GM23338 (cell line): ENCODE results near the gene NKX2-4. TPM values are rescaled to one million over a fixed set of nuclear protein-coding genes. Genes with fewer than 3 reads are reported as not detected.
"Not testable (repeated sequence)": the region's sequence is repeated elsewhere in the genome, so short reads cannot be mapped to it uniquely, and the experiment has no call there.

Experiments used
- ATAC-seq: fragments of 200-7000 bp; cut with Tn5 transposase; 3 replicates; pipeline ENCODE4 v1.9.1; 2020
- DNase-seq: peaks from one replicate; pipeline ENCODE4 v3.0.0-alpha.2; 2015; ENCODE audit warnings: low spot score
- H2AFZ ChIP-seq: fragments of 200-600 bp; sonication (generic); 2 replicates; pipeline ENCODE4 v1.8.0; 2016; ENCODE audit warnings: antibody characterized with exemption, mild to moderate bottlenecking, moderate library complexity
- H3F3A ChIP-seq: fragments of 200-600 bp; sonication (generic); replicated peaks from 2 replicates; pipeline ENCODE4 v1.8.0; 2017; ENCODE audit warnings: antibody characterized with exemption, mixed run types, low read depth
- H3K27ac ChIP-seq: fragments of 200-600 bp; sonication (generic); 2 replicates; pipeline ENCODE4 v1.6.1; 2016; ENCODE audit warnings: low read depth
- H3K27me3 ChIP-seq: fragments of 200-600 bp; sonication (generic); 2 replicates; pipeline ENCODE4 v1.8.0; 2016; ENCODE audit warnings: mild to moderate bottlenecking, mixed run types, moderate library complexity; ENCODE audit not compliant: insufficient read depth
- H3K36me3 ChIP-seq: fragments of 200-600 bp; sonication (generic); 2 replicates; pipeline ENCODE4 v1.8.0; 2016; ENCODE audit warnings: mild to moderate bottlenecking; ENCODE audit not compliant: insufficient read depth
- H3K4me1 ChIP-seq: fragments of 200-600 bp; sonication (generic); 2 replicates; pipeline ENCODE4 v1.8.0; 2016; ENCODE audit warnings: mild to moderate bottlenecking, moderate library complexity; ENCODE audit not compliant: insufficient read depth
- H3K4me2 ChIP-seq: fragments of 200-600 bp; sonication (generic); 2 replicates; pipeline ENCODE4 v1.7.1; 2017; ENCODE audit warnings: mixed run types
- H3K4me3 ChIP-seq: fragments of 200-600 bp; sonication (generic); 2 replicates; pipeline ENCODE4 v1.6.1; 2016; ENCODE audit warnings: mixed run types
- H3K79me2 ChIP-seq: fragments of 200-600 bp; sonication (generic); replicated peaks from 2 replicates; pipeline ENCODE4 v1.8.0; 2017; ENCODE audit warnings: mild to moderate bottlenecking; ENCODE audit not compliant: insufficient read depth
- H3K9me2 ChIP-seq: fragments of 200-600 bp; sonication (generic); 2 replicates; pipeline ENCODE4 v1.8.0; 2017; ENCODE audit not compliant: insufficient read depth
- H4K20me1 ChIP-seq: fragments of 200-600 bp; sonication (generic); replicated peaks from 2 replicates; pipeline ENCODE4 v1.8.0; 2017; ENCODE audit warnings: mild to moderate bottlenecking; ENCODE audit not compliant: insufficient read depth
- H3K27ac Mint-ChIP-seq: 2 replicates; pipeline ENCODE4 v1.8.0; 2020; ENCODE audit warnings: inconsistent platforms, mild to moderate bottlenecking, moderate library complexity, mixed read lengths
- H3K27me3 Mint-ChIP-seq: 3 replicates; pipeline ENCODE4 v1.8.0; 2022; ENCODE audit warnings: low read depth, mild to moderate bottlenecking, moderate library complexity, mixed read lengths, inconsistent platforms; ENCODE audit not compliant: insufficient read depth, poor library complexity
- H3K36me3 Mint-ChIP-seq: 3 replicates; pipeline ENCODE4 v1.8.0; 2021; ENCODE audit warnings: low read depth, mild to moderate bottlenecking, inconsistent platforms, moderate library complexity, mixed read lengths
- H3K4me1 Mint-ChIP-seq: 3 replicates; pipeline ENCODE4 v1.8.0; 2020; ENCODE audit warnings: mild to moderate bottlenecking, inconsistent platforms, mixed read lengths
- H3K4me3 Mint-ChIP-seq: 3 replicates; pipeline ENCODE4 v1.8.0; 2021; ENCODE audit warnings: moderate library complexity, mild to moderate bottlenecking, inconsistent platforms, mixed read lengths
- H3K9me3 Mint-ChIP-seq: 3 replicates; pipeline ENCODE4 v1.8.0; 2020; ENCODE audit warnings: moderate library complexity, mild to moderate bottlenecking, inconsistent platforms, mixed read lengths
- EZH2 ChIP-seq: fragments of 200-600 bp; sonication (generic); IDR thresholded peaks from one replicate; pipeline ENCODE4 v1.8.0; 2017; ENCODE audit warnings: antibody characterized with exemption, mild to moderate bottlenecking, low read depth; ENCODE audit not compliant: unreplicated experiment
- JUNB ChIP-seq: IDR thresholded peaks from one replicate; pipeline ENCODE4 v1.6.1; 2016; ENCODE audit warnings: antibody characterized with exemption; ENCODE audit not compliant: unreplicated experiment
- NANOG ChIP-seq: IDR thresholded peaks from 2 replicates; pipeline ENCODE4 v1.6.1; 2016; ENCODE audit warnings: antibody characterized with exemption, borderline replicate concordance
- STAT1 ChIP-seq: IDR thresholded peaks from one replicate; pipeline ENCODE4 v1.6.1; 2016; ENCODE audit warnings: antibody characterized with exemption; ENCODE audit not compliant: unreplicated experiment
- ZNF114 ChIP-seq: fragments of 250-450 bp; sonication (Bioruptor Pico); IDR thresholded peaks from 2 replicates; pipeline ENCODE4 v1.5.0; 2020; ENCODE audit warnings: mild to moderate bottlenecking, moderate library complexity
- polyA plus RNA-seq: library from polyadenylated mRNA; unstranded; fragments of >200 nt; fragmentation: Nextera tagmentation; extraction: Ambion mirVana; gene quantifications from 2 replicates; pipeline ENCODE4 v1.2.1, GENCODE V29; 2016
- total RNA-seq: library from RNA; depleted of rRNA; stranded (reverse); fragments of >200 nt; shearing (Covaris generic); gene quantifications from 2 replicates; pipeline ENCODE4 v1.2.3, GENCODE V29; 2014
- TF ChIP-seq, protein P1 (sequence below): IDR thresholded peaks from 2 replicates; pipeline ENCODE4 v1.6.1; 2016; ENCODE audit warnings: antibody characterized with exemption
- TF ChIP-seq, protein P2 (sequence below): IDR thresholded peaks from one replicate; pipeline ENCODE4 v1.6.1; 2018; ENCODE audit warnings: antibody characterized with exemption; ENCODE audit not compliant: unreplicated experiment

The NKX2-4 gene
- total and polyA plus RNA-seq, 2 experiments from 2014 or later: 0.61 to 2.1 TPM

DNA sequence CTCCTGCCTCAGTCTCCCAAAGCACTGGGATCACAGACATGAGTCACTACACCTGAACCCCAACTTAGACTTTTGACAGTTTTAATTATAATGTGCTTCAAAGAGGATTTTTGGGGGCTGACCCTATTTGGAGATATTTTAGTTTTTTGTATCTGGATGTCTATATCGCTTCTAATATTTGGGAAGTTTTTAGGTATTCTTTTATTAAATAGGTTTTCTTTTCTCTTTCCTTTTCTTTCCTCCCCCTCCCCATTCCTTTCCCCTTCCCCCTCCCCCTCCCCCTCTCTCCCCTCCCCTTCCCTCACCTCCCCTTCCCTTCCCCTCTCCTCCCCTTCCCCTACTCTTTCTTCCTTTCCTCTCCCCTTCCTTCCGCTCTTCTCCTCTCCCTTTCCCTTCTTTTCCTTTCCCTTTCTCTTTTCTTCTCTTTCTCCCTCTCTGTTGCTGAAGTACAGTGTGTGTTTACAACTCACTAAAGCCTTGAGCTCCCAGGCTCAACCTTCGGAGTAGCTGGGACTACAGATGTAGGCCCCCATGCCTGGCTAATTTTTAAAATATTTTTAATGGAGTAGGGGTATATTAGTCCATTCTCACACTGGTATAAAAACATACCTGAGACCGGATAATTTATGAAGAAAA is 24.4 kb upstream of the NKX2-4 start (continued):
- TF ChIP-seq, protein P1, sequence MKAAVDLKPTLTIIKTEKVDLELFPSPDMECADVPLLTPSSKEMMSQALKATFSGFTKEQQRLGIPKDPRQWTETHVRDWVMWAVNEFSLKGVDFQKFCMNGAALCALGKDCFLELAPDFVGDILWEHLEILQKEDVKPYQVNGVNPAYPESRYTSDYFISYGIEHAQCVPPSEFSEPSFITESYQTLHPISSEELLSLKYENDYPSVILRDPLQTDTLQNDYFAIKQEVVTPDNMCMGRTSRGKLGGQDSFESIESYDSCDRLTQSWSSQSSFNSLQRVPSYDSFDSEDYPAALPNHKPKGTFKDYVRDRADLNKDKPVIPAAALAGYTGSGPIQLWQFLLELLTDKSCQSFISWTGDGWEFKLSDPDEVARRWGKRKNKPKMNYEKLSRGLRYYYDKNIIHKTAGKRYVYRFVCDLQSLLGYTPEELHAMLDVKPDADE: no peak
- TF ChIP-seq JUNB (no peak), ZNF114 (CRISPR knock-in tag) (no peak), NANOG (no peak), STAT1 (no peak)

DNA sequence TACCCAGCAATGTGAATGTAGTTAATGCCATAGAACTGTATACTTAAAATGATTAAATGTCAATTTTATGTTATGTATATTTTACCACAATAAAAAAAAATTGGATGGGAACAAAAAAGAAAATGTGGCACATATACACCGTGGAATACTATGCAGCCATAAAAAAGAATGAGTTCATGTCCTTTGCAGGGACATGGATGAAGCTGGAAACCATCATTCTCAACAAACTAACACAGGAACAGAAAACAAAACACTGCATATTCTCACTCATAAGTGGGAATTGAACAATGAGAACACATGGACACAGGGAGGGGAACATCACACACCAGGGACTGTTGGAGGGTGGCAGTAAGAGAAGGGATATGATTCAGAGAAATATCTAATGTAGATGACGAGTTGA is 21.8 kb upstream of the NKX2-4 start:
- not testable (repeated sequence) for H2AFZ ChIP-seq, H3K9me3 Mint-ChIP-seq, H3K36me3 ChIP-seq, H3K27me3 Mint-ChIP-seq, H3F3A ChIP-seq, H3K27me3 ChIP-seq, ATAC-seq, H3K4me1 ChIP-seq, H3K4me3 Mint-ChIP-seq, DNase-seq, H3K36me3 Mint-ChIP-seq, H3K79me2 ChIP-seq, H3K27ac ChIP-seq, H4K20me1 ChIP-seq, H3K4me2 ChIP-seq, H3K27ac Mint-ChIP-seq, H3K4me3 ChIP-seq, H3K4me1 Mint-ChIP-seq, H3K9me2 ChIP-seq

DNA sequence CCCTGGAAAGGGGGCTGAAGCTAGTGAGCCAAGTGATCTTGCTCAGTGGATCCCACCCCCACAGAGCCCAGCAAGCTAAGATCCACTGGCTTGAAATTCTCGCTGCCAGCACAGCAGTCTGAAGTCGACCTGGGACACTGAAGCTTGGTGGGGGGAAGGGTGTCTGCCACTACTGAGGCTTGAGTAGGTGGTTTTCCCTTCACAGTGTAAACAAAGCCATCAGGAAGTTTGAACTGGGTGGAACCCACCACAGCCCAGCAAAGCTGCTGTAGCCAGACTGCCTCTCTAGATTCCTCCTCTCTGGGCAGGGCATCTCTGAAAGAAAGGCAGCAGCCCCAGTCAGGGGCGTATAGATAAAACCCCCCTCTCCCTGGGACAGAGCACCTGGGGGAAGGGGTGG is 16.7 kb upstream of the NKX2-4 start:
- not testable (repeated sequence) for H3K27ac Mint-ChIP-seq, H3K4me2 ChIP-seq, H3K36me3 Mint-ChIP-seq, DNase-seq, H3K36me3 ChIP-seq, H3K9me2 ChIP-seq, H3K27ac ChIP-seq, H4K20me1 ChIP-seq, H3K27me3 Mint-ChIP-seq, H3K79me2 ChIP-seq, H3K4me3 Mint-ChIP-seq, H3K4me1 ChIP-seq, H3F3A ChIP-seq, H2AFZ ChIP-seq, H3K27me3 ChIP-seq, H3K9me3 Mint-ChIP-seq, ATAC-seq, H3K4me3 ChIP-seq, H3K4me1 Mint-ChIP-seq

DNA sequence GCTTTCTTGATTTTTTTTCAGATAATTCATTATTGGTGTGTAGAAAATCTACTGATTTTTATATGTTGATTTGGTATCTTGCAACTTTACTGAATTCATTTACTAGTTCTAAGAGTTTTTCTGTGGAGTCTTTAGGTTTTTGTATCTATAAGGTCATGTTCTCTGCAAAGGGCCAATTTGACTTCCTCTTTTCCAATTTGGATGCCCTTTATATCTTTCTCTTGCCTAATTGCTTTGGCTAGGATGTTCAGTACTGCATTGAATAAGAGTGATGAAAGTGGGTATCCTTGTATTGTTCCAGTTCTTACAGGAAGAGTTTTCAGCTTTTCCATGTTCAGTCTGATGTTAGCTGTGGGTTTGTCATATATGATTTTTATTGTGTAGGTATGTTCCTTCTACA is 14.4 kb upstream of the NKX2-4 start:
- Histone ChIP-seq H3K27ac (no peak overlapping the region), H3K4me1 (no peaks in the 10 kb centered on the region), H4K20me1 (no peaks in the 10 kb centered on the region), H3K79me2 (no peaks in the 10 kb centered on the region), H3K36me3 (no peaks in the 10 kb centered on the region), H3F3A (no peaks in the 10 kb centered on the region), H3K4me3 (no peak overlapping the region), H3K9me2 (no peaks in the 10 kb centered on the region; the same call in 1 of the 2 replicates), H2AFZ (no peak overlapping the region), H3K4me2 (no peak overlapping the region), H3K27me3 (no peaks in the 10 kb centered on the region)
- no peaks in the 10 kb centered on the region; the same call in 2 of the 3 replicates for H3K36me3 Mint-ChIP-seq
- no peak overlapping the region for H3K27ac Mint-ChIP-seq
- no peaks in the 10 kb centered on the region for H3K4me1 Mint-ChIP-seq
- H3K27me3 Mint-ChIP-seq: peaks cover 2% of the 10 kb centered on the region
- H3K9me3 Mint-ChIP-seq: peaks cover 8% of the 10 kb centered on the region; the same call in 1 of the 3 replicates
- H3K4me3 Mint-ChIP-seq: no peak overlapping the region
- DNase-seq (no peak), ATAC-seq (no peak)
- no peak for TF ChIP-seq NANOG
- TF ChIP-seq EZH2: no peak
- TF ChIP-seq, protein P2, sequence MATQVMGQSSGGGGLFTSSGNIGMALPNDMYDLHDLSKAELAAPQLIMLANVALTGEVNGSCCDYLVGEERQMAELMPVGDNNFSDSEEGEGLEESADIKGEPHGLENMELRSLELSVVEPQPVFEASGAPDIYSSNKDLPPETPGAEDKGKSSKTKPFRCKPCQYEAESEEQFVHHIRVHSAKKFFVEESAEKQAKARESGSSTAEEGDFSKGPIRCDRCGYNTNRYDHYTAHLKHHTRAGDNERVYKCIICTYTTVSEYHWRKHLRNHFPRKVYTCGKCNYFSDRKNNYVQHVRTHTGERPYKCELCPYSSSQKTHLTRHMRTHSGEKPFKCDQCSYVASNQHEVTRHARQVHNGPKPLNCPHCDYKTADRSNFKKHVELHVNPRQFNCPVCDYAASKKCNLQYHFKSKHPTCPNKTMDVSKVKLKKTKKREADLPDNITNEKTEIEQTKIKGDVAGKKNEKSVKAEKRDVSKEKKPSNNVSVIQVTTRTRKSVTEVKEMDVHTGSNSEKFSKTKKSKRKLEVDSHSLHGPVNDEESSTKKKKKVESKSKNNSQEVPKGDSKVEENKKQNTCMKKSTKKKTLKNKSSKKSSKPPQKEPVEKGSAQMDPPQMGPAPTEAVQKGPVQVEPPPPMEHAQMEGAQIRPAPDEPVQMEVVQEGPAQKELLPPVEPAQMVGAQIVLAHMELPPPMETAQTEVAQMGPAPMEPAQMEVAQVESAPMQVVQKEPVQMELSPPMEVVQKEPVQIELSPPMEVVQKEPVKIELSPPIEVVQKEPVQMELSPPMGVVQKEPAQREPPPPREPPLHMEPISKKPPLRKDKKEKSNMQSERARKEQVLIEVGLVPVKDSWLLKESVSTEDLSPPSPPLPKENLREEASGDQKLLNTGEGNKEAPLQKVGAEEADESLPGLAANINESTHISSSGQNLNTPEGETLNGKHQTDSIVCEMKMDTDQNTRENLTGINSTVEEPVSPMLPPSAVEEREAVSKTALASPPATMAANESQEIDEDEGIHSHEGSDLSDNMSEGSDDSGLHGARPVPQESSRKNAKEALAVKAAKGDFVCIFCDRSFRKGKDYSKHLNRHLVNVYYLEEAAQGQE: no peak
